ENCODE measurements around the gene DNMT1. TPM values are rescaled to one million over a fixed set of nuclear protein-coding genes. Genes with fewer than 3 reads are reported as not detected.

DNMT1 gene
- total and polyA plus RNA-seq, 2 donors (not counting 1 experiment from before 2014, with no cell fraction given): 53.0 to 119 TPM

GRCh38 chr19:10184636-10185035 lies 10.1 kb downstream of the DNMT1 start:
- WGBS (ENCODE audit: insufficient coverage): 100% methylated on average over 3 of the region's 5 CpGs
- Histone ChIP-seq H3K4me3 (ENCODE audit: control extremely low read depth in 1 of 5, extremely low read depth in 1 of 5, insufficient read depth in 1 of 5, low read depth in 2 of 5, low read length in 4 of 5) (no peak overlapping the region), H3K4me2 (replicated peaks; ENCODE audit: low read depth, low read length, poor library complexity, severe bottlenecking) (no peak overlapping the region), H3K9ac (ENCODE audit: low read length) (no peak overlapping the region), H4K20me1 (ENCODE audit: control insufficient read depth, insufficient read depth, low read length, poor library complexity, severe bottlenecking) (peaks cover 44% of the 10 kb centered on the region), H3K4me1 (ENCODE audit: control insufficient read depth in 2 of 2, insufficient read depth in 2 of 2, low read length in 2 of 2) (no peaks in the 10 kb centered on the region), H3K27me3 (replicated peaks in 1 of 4; ENCODE audit: control extremely low read depth in 1 of 4, control insufficient read depth in 3 of 4, insufficient read depth in 4 of 4, low read length in 3 of 4) (no peaks in the 10 kb centered on the region), H3K36me3 (replicated peaks in 1 of 2; ENCODE audit: control extremely low read depth in 1 of 2, control insufficient read depth in 1 of 2, extremely low read depth in 1 of 2, insufficient read depth in 2 of 2, low read length in 1 of 2) (peaks cover 0 to 14% of the 10 kb centered on the region in 2 experiments), H3K27ac (ENCODE audit: low read length in 2 of 2) (no peak overlapping the region), H3K9me3 (ENCODE audit: control extremely low read depth in 1 of 3, control insufficient read depth in 2 of 3, insufficient read depth in 1 of 3, low read length in 2 of 3) (no peaks in the 10 kb centered on the region), H3K79me2 (ENCODE audit: control insufficient read depth, insufficient read depth, low read length) (peaks cover 92% of the 10 kb centered on the region), H2AFZ (ENCODE audit: insufficient read depth, low read depth, low read length, poor library complexity, severe bottlenecking) (no peak overlapping the region)
- DNase-seq (no peak), ATAC-seq (ENCODE audit: low read depth) (no peak)
- intact Hi-C loops (cut with micrococcal nuclease): no loop called here
- Mint-ChIP-seq H3K4me1 (peaks cover 6% of the 10 kb centered on the region), H3K4me3 (no peak overlapping the region), H3K27ac (no peak overlapping the region), H3K9me3 (ENCODE audit: insufficient read depth) (no peaks in the 10 kb centered on the region), H3K27me3 (no peaks in the 10 kb centered on the region)
- TF ChIP-seq CTCF (IDR thresholded peaks at IDR 0.05): no peak
- no peak for TF ChIP-seq EZH2 (IDR thresholded peaks at IDR 0.05; ENCODE audit: borderline replicate concordance, insufficient read depth, low read depth, low read length, poor library complexity, severe bottlenecking)
- POLR2A ChIA-PET: no interaction called here
- CTCF ChIA-PET: interaction anchor here (0.6 kb wide), 1 partner anchor 670 kb away, joined by 4 read pairs; no protein-coding TSS in a partner anchor

- Histone ChIP-seq H3K27me3 (replicated peaks in 1 of 4; ENCODE audit: control extremely low read depth in 1 of 4, control insufficient read depth in 3 of 4, insufficient read depth in 4 of 4, low read length in 3 of 4) (no peaks in the 10 kb centered on the region), H3K27ac (ENCODE audit: low read length in 2 of 2) (no peak overlapping the region), H3K4me3 (ENCODE audit: control extremely low read depth in 1 of 5, extremely low read depth in 1 of 5, insufficient read depth in 1 of 5, low read depth in 2 of 5, low read length in 4 of 5) (no peak overlapping the region), H3K4me2 (replicated peaks; ENCODE audit: low read depth, low read length, poor library complexity, severe bottlenecking) (no peak overlapping the region), H2AFZ (ENCODE audit: insufficient read depth, low read depth, low read length, poor library complexity, severe bottlenecking) (no peak overlapping the region), H4K20me1 (ENCODE audit: control insufficient read depth, insufficient read depth, low read length, poor library complexity, severe bottlenecking) (peaks cover 40% of the 10 kb centered on the region), H3K9ac (ENCODE audit: low read length) (no peak overlapping the region), H3K9me3 (ENCODE audit: control extremely low read depth in 1 of 3, control insufficient read depth in 2 of 3, insufficient read depth in 1 of 3, low read length in 2 of 3) (no peaks in the 10 kb centered on the region), H3K36me3 (replicated peaks in 1 of 2; ENCODE audit: control extremely low read depth in 1 of 2, control insufficient read depth in 1 of 2, extremely low read depth in 1 of 2, insufficient read depth in 2 of 2, low read length in 1 of 2) (peaks cover 0 to 20% of the 10 kb centered on the region in 2 experiments), H3K4me1 (ENCODE audit: control insufficient read depth in 2 of 2, insufficient read depth in 2 of 2, low read length in 2 of 2) (no peaks in the 10 kb centered on the region), H3K79me2 (ENCODE audit: control insufficient read depth, insufficient read depth, low read length) (peaks cover 90% of the 10 kb centered on the region)
- WGBS (ENCODE audit: insufficient coverage): 80% methylated on average over 3 of the region's 3 CpGs
- Mint-ChIP-seq H3K27ac (no peak overlapping the region), H3K4me1 (peaks cover 5% of the 10 kb centered on the region), H3K4me3 (no peak overlapping the region), H3K9me3 (ENCODE audit: insufficient read depth) (no peaks in the 10 kb centered on the region), H3K27me3 (no peaks in the 10 kb centered on the region)
- ChIA-PET POLR2A (no interaction called here), CTCF (interaction anchor here (0.6 kb wide), 1 partner anchor 671 kb away, joined by 4 read pairs; no protein-coding TSS in a partner anchor)
- no peak for ATAC-seq (ENCODE audit: low read depth)
- DNase-seq: no peak
- intact Hi-C loops (cut with micrococcal nuclease): no loop called here
- TF ChIP-seq EZH2 (IDR thresholded peaks at IDR 0.05; ENCODE audit: borderline replicate concordance, insufficient read depth, low read depth, low read length, poor library complexity, severe bottlenecking): no peak
- TF ChIP-seq CTCF (IDR thresholded peaks at IDR 0.05): no peak
Observed at GRCh38 chr19:10183926-10184325, 10.8 kb downstream of the DNMT1 start.
